ENCODE results near the gene CTXND1. TPM values are rescaled to one million over a fixed set of nuclear protein-coding genes. Genes with fewer than 3 reads are reported as not detected.
A peak's percentile ranks its signal among the peaks of the same experiment; 100 is the strongest.

Gene CTXND1
- total and polyA plus RNA-seq, 2 of the 4 experiments (the other 2 are of a cell fraction): not detected

DNA sequence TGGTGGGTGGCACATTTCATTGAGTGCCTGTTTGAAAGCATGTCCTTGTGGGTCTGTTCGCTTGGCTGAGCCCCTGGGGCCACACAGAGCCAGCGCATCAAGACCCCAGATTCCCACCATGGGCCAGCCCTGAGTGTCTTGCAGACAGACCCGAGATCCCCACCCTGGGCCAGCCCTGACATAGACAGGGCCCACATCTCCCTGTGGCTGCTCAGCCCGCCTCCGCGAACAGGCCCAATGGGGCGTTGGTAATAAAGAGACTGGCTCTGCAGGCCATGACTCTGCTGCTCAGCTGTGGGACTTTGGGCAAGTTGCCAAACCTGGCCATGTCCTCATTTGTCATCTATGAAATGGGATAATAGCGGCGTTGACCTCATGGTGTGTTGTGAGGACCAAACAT is 76.6 kb downstream of the CTXND1 start:
- peaks cover 20% of the 10 kb centered on the region for H3K4me1 ChIP-seq (ENCODE audit: control insufficient read depth, insufficient read depth, low read length)
- H3K4me3 ChIP-seq (ENCODE audit: insufficient read depth, low read depth, low read length): no peak overlapping the region
- CTCF ChIA-PET: no interaction called here
- H4K8ac ChIP-seq (ENCODE audit: low read depth in 2 of 2, low read length in 2 of 2): no peak overlapping the region
- H3K18ac ChIP-seq (ENCODE audit: low read depth, low read length): no peak overlapping the region
- in situ Hi-C loops (cut with MboI; ENCODE audit: low sequenced_read_pairs) (loop anchor here (10.0 kb wide), 1 partner anchor 271 kb away; no protein-coding TSS in a partner anchor), dilution Hi-C loops (cut with HindIII; ENCODE audit: low sequenced_read_pairs, unreplicated experiment) (no loop called here), intact Hi-C loops (cut with micrococcal nuclease) (loop anchor here (10.0 kb wide), 1 partner anchor 251 kb away; no protein-coding TSS in a partner anchor)
- no peak overlapping the region for H3K9ac ChIP-seq (ENCODE audit: low read depth, low read length)
- peaks cover 14% of the 10 kb centered on the region for H3K36me3 ChIP-seq (ENCODE audit: control insufficient read depth, insufficient read depth, low read length)
- H4K5ac ChIP-seq (ENCODE audit: low read depth, low read length): no peak overlapping the region
- no peak overlapping the region for H3K14ac ChIP-seq (replicated peaks; ENCODE audit: low read depth, low read length)
- H2BK20ac ChIP-seq (ENCODE audit: low read depth, low read length): no peak overlapping the region
- H2BK5ac ChIP-seq (ENCODE audit: low read depth, low read length, poor library complexity, severe bottlenecking): no peak overlapping the region
- no peak for DNase-seq
- WGBS, 2 experiments (ENCODE audit: extremely low coverage in 2 of 2, insufficient read length in 1 of 2): 96% methylated on average over 4 of the region's 9 CpGs; no CpG with 5 or more reads in 1 of the 2 experiments
- no peak overlapping the region for H3K27ac ChIP-seq (ENCODE audit: insufficient read depth, low read length)
- 0 out of 2 replicates have a peak, but pooled peaks cover 8% of the 10 kb centered on the region for H4K20me1 ChIP-seq (ENCODE audit: insufficient read depth, low read length)
- ATAC-seq (ENCODE audit: low read depth): no peak
- no peaks in the 10 kb centered on the region for H3K27me3 ChIP-seq (ENCODE audit: control insufficient read depth, insufficient read depth, low read length)
- POLR2A ChIA-PET (ENCODE audit: unreplicated experiment): no interaction called here
- peaks cover 26% of the 10 kb centered on the region for H3K9me1 ChIP-seq (ENCODE audit: insufficient read depth, low read length)
- H2AK9ac ChIP-seq (replicated peaks; ENCODE audit: low read depth, low read length, poor library complexity): peak overlapping the region; percentile 50
- H4K91ac ChIP-seq (ENCODE audit: insufficient read depth, low read depth, low read length): no peak overlapping the region; the same call in 1 of the 2 replicates
- no peak for TF ChIP-seq RAD21 (IDR thresholded peaks at IDR 0.05; ENCODE audit: low read length)
- TF ChIP-seq, protein P1, sequence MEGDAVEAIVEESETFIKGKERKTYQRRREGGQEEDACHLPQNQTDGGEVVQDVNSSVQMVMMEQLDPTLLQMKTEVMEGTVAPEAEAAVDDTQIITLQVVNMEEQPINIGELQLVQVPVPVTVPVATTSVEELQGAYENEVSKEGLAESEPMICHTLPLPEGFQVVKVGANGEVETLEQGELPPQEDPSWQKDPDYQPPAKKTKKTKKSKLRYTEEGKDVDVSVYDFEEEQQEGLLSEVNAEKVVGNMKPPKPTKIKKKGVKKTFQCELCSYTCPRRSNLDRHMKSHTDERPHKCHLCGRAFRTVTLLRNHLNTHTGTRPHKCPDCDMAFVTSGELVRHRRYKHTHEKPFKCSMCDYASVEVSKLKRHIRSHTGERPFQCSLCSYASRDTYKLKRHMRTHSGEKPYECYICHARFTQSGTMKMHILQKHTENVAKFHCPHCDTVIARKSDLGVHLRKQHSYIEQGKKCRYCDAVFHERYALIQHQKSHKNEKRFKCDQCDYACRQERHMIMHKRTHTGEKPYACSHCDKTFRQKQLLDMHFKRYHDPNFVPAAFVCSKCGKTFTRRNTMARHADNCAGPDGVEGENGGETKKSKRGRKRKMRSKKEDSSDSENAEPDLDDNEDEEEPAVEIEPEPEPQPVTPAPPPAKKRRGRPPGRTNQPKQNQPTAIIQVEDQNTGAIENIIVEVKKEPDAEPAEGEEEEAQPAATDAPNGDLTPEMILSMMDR (conservative IDR thresholded peaks at IDR 0.05; ENCODE audit: low read depth, low read length): no peak
- TF ChIP-seq POLR2A (IDR thresholded peaks at IDR 0.05; ENCODE audit: low read depth, low read length): no peak
- H2BK15ac ChIP-seq (ENCODE audit: low read depth, low read length): no peak overlapping the region
- BruUV-seq (replicated peaks): no TSS peak
- H3K56ac ChIP-seq (ENCODE audit: extremely low read depth, insufficient read depth, low read length): no peak overlapping the region
- no peak overlapping the region for H3K23ac ChIP-seq (ENCODE audit: low read depth, low read length)
- H3K79me1 ChIP-seq (ENCODE audit: low read depth in 1 of 2, low read length in 2 of 2): peaks cover 3 to 25% of the 10 kb centered on the region in 2 experiments
- no peak overlapping the region; the same call in 1 of the 2 replicates for H2BK120ac ChIP-seq (ENCODE audit: low read depth, low read length)
- no peak overlapping the region for H3K4me2 ChIP-seq (ENCODE audit: low read depth, low read length)
- no peaks in the 10 kb centered on the region; the same call in 1 of the 2 replicates for H3K9me3 ChIP-seq (ENCODE audit: control insufficient read depth, insufficient read depth, low read length)
- no peak overlapping the region for H2AK5ac ChIP-seq (ENCODE audit: low read depth, low read length)
- H3K4ac ChIP-seq (ENCODE audit: low read depth, low read length): no peak overlapping the region
- H2AFZ ChIP-seq (replicated peaks; ENCODE audit: low read length, poor library complexity): no peak overlapping the region

Measured in IMR-90 (cell line).